Effector CD4-positive, alpha-beta T cell (primary cell): Measurements from ENCODE around the gene RNF167.

ENCODE experiments used
- DNase-seq: peaks from one replicate; pipeline ENCODE4 v3.0.0-alpha.2; 2020

The RNF167 gene

GRCh38 chr17:4940555-4941318 lies 669 bp downstream of the RNF167 start:
- peak; percentile 17 for DNase-seq

DNA sequence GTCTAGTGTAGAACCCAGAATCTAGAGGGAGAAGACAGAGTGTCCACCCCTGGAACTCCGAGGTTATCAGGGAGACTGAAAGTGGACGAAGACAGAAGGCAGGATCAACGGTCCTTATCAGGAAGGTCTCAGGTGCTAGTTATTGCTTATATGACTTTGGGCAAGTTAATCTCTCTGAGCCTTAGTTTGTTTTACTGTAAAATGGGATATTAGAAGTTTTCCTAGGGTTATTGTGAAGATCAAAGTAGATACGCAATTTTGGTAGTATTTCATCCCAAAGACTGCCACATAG lies 1.2 kb downstream of the RNF167 start:
- no peak for DNase-seq

GRCh38 chr17:4942760-4943508 lies 2.9 kb downstream of the RNF167 start:
- DNase-seq, result no peak

GRCh38 chr17:4944163-4944553 lies 4.1 kb downstream of the RNF167 start:
- DNase-seq, result peak; percentile 37

GRCh38 chr17:4944554-4945175 lies 4.6 kb downstream of the RNF167 start:
- DNase-seq, result no peak

DNA sequence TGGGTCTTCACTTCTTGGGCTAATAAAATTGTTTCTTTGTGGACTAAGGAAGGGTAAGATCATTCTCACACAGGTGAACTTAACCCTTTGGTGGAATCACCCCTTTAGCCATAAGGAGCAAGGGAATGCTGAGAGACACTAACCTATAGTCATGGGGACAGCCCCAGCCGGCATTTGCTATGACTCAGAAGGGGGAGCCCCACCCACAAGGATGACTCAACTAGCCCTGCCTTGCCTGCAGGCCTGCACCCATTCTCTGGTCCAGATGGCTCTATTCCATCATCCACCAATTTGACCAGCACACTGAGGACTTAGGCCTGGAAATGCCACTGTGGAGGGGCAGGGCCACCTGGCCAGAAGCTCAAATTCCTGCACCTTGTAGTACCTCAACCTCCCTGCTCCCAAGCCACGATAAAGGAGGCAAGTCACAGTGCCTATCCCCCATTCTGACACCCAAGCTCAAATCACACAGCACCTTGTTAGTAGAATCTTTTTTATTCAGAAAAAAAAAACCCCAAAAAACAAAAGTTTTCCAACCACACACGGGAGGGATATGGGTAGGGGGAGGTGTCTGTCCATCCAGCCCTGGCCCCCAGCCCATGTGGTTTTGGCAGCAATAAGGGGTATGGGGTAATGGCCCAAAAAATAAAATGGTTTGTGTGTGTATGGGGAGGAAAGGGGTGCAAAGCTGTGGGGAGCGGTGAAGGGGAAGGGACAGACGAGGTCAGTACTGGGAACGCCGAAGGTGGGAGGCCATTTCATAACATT lies 5.3 kb downstream of the RNF167 start:
- DNase-seq, result peak; percentile 72

DNA sequence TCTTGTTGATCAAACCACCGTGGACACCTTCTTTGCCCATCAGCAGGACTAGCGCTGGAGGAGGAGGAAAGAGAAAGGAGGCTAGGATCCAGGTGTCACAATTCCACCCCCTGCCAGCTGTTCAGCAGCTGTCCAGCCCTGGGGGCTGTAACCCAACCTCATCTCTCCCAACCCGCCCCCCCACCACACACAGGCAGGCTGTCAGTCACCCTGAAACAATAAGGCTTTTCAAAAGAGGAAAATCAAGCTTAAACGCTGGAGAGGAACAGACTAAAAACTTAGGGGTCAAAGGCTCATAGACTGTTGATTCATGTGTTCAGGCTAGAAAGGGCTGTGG lies 5.8 kb downstream of the RNF167 start:
- no peak for DNase-seq

DNA sequence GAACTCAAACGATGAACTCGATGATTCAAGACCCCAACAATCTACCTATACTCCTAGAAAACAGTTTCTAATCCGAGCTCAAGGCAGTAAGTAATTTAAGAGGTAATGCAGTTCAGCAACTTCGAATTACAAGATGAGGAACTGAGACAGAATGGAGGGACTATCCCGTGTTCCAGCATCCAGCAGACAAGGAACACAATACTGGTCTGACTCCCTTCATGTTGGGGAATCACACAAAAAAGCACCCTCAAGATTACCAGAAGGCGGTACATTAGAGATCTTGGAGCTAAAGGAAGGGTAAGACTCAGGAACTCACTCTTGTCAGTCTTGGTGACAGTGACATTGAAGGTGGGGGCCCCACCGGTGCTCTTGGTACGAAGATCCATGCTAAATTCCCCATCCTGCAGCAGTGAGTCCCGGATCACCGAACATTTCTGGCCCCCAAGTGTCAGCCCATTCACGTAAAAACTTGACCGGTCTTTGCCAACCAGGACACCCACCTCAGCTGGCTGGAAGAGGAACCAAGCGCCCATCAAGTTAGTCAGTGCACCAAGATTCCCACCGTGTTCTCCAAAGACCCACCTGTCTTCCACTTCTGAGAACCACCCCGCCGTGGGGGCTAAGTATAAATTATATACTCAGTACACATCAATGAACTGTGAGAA lies 6.4 kb downstream of the RNF167 start:
- DNase-seq, result no peak

DNA sequence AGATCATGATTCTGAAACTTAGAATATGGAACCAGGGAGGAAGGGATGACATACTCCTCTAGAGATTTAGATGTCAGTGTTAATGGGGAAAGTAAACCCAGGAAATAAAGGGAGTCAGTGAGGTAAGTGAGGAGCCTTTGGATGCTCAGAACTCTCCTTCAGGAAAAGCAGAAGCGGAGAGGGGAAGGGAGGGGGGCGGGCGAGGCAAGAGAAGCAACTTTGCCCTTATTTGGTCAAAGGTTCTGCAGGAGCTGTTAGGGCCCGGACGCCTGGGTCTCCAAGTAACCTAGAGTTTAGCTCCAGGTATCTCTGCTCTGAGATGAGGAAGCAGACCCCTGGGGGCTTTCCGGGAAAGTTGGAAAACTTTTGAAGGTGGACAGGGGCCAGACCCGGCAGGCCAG lies 6.9 kb downstream of the RNF167 start:
- DNase-seq, result no peak

- peak; percentile 53 for DNase-seq
These were observed 7.5 kb downstream of the RNF167 start for GRCh38 chr17:4947411-4948165.

- DNase-seq, result peak; percentile 83
These were observed 8.3 kb downstream of the RNF167 start, which contains the start of gene PFN1 for GRCh38 chr17:4948166-4948930. TSS of gene PFN1 (minus strand) at chr17:4948530. CDS start at chr17:4948394, 136 bp downstream.

DNA sequence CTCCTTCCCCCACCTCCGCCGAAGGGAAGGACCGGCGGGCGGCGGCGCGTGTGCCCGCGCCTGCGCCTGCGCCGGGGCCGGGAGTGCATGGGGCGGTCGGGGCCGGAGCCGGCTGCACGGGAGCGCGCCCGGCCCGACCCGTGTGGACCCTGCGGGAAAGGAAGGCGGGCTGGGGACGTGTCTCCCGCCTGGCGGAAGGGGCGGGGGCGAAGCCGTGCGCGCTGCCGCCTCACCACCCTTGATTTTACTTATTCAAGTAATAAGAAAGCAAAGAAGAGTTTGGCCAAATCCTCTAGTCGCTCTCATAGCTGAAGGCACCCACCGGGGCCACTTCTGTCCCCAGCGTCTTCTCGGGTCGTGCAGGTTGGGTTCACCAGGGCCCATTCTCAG lies 8.9 kb downstream of the RNF167 start:
- DNase-seq, result peak; percentile 46

DNA sequence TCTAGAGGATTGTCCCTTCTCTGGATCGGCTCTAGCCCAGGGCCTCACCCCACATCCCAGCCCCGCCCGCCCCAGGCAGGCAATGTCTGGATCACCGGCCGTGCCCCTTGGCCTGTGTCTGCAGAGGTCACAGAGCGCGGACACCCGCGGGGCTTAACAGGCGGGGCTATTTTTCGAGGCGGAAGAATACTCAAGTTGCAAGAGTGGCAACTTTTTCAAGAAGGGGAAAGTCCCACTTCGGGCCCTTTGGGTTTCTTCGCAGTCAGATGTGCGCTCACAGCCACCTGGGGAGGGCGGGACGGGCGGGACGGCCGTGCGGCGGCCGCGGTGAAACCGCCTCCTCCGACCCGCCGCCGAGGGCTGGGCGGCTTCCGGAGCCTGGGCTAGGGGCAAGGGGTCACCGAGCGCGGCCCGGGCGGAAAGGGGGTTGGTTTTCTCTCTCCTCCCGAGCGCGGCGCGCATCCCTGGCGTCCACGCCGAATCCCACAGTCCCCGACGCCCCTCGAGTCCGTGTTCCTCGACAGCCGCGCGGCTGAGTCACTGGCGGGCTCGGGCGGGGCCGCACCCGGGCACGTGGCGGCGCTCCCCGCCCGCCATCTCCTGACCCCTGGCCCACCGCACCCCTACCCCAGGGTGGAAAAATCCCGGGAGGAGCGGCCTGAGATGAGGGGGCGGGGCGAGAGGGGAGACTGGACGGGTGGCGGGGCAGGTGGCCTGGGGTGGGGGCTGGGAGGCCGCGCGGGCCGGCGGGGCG lies 9.4 kb downstream of the RNF167 start:
- DNase-seq, result peak; percentile 67

DNA sequence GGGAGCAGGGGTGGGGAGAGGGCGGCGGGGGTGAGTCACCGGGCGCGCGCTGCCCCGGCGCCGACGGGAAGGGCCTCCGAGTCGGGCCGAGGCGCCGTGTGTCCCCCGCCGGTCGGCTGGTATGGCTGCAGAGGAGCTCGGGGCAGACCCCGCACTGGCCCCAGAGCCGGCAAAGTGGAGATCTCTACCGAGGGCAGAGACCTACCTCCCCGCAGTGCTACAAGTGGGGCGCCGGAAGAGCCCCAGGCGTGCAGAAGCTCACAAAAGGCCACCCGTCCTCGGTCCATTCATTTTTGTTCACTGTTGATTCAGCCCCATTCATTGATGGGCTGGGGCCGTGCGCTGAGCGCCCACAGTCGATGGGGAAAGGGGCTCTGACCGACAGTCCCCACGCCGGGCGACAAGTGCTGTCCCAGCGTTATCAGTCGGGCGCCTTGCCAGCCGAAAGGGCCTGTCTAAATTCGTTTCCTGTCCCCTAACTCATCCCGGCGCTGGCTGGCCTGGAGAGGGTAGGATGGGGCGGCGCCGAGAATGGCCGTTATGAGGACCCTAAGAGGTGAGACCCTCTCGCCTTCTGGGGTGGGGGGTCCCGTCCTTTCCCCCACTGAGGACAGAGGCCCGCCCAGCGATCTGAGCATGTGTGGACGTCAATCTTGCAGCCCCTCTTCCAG lies 10.1 kb downstream of the RNF167 start:
- no peak for DNase-seq

GRCh38 chr17:4950746-4951204 lies 10.7 kb downstream of the RNF167 start, which contains the start of gene ENO3:
TSS of gene ENO3 (plus strand) at chr17:4951119. CDS start at chr17:4951830, 711 bp downstream.
- no peak for DNase-seq

GRCh38 chr17:4951486-4951885 lies 11.4 kb downstream of the RNF167 start:
- no peak for DNase-seq

GRCh38 chr17:4953451-4953961 lies 13.4 kb downstream of the RNF167 start:
- no peak for DNase-seq

GRCh38 chr17:4955091-4955490 lies 15.0 kb downstream of the RNF167 start:
- no peak for DNase-seq

- DNase-seq, result peak; percentile 34
These were observed 16.5 kb downstream of the RNF167 start for GRCh38 chr17:4956493-4957061.
